GM21723 (cell line): ENCODE data around the gene SLC25A47.

Experiments
- ATAC-seq: cut with Tn5 transposase; IDR thresholded peaks from one replicate; pipeline ENCODE4 v1.9.1; 2021; ENCODE audit warnings: mild to moderate bottlenecking, moderate library complexity; ENCODE audit not compliant: unreplicated experiment

Gene SLC25A47

DNA sequence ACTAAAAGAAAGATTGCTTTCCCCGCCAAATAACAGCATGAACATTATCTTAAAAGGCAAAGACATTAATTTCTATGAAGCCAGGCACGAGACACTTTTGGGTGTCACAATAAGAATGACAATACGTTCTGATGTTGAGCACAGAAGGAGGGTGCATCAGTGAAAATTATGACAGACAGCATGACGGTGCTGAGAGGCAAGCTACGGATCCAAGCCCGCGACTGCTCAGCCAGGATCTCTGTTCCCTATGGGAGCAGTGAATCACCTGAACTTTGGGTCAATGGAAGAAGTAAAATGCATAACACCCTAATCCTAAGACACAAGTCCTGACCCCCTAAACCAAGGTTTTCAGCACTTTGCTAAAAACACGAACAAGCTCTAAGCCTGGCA is 51.7 kb downstream of the SLC25A47 start:
- ATAC-seq: no peak

GRCh38 chr14:100375266-100375962 is 52.3 kb downstream of the SLC25A47 start:
- ATAC-seq: peak; percentile 50

DNA sequence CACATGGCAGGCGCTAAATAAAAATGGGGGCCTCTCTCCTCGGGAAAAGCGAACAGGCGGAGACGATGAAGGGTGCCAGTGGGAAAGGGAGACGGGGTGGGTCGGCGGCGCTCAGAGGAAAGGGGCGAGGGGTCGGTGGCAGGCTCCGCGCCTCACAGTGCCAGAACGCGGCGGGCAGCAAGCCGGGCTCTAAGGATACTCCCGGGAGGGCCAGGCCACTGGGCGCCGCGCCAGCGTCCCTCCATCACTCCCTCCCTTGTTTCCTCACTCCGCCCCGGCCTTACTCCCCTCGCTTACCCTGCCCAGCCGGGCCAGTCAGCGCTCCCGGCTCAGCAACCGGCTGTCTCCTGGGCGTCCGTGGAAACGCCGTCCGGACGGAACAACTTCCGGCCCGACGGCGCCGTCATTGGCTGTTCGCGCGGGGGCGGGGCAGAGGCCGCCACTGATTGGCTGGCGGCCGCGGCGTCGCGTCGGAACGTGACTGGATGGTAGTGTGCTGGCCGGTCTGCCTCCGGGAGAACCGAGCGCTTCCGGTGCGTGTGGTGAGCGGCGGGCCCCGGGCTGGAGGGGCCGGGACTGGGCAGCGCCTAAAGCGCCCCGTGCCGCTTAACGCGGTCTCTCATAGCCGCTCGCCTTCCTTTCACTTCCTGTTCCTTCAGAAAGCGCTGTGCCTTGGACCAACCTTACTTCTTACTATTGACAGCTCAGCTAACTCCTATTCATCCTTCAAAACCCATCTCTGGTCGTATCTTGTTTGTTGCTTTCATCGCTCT is 53.0 kb downstream of the SLC25A47 start, which contains the start of gene WDR25:
Gene WDR25 (plus strand): TSS at position 523 of the 773 bp plus-strand sequence.
- peak; percentile 74 for ATAC-seq

DNA sequence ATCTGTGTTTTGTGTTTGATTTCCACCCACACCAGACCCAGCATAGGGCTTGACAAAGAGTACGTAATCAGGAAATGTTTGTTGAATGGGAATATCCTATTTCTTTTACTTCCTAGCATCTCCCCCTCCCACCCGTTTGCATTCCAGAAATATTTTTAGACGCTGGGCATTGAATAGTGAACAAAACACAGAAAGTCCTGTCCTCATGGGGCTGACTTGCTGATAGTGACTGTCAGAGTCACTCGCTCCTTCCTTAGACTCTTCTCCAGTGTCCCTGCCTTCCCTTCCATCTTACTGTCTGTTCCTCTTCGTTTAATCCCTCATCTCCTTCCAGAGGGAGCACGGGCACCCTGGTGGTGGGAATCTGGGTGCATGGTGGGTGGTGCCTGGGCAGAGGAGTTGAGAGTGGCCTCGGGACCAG is 53.6 kb downstream of the SLC25A47 start:
- ATAC-seq: no peak
